Activated T-cell treated with anti-CD3 and anti-CD28 coated beads for 1 hour (primary cell): Measurements from ENCODE around the gene MB21D2.
"Not testable (repeated sequence)": the region's sequence is repeated elsewhere in the genome, so short reads cannot be mapped to it uniquely, and the experiment has no call there.

Source experiments
- DNase-seq: peaks from one replicate; pipeline ENCODE4 v3.0.0-alpha.2; 2020; ENCODE audit warnings: low read depth

MB21D2 gene

DNA sequence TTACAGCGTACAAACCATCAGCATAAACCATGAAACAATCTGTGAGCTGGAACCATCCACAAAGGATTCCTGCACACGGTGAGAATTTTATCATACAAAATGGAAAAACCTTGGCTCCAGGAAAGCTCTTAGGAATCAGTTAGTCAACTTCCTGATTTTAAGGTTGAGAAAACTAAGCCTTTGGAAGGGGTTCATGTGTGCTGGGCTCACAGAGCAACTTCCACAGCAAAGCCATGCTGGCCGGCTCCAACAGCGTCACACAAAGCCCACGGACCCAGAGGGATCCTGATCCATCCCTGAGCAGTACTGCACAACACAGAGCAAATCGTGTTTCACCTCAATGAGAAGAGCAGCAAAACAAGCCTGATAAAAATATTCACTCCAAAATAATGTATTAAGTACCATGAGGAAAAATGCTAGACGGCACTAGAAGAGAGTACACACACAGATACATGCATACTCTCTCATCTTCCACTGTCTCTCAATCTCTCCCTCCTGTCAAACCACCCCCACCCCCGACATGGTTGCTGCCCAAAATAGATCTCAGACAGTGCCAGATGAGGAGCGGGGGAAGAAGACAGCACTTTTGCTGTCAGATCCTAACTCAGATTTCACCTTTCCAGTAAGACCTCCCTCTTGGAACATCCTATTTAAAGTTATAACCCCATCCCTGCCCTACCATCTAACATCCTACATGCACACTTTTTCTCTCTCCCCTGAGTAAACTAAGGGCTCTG, 58.6 kb downstream of the MB21D2 start:
- DNase-seq: no peak

DNA sequence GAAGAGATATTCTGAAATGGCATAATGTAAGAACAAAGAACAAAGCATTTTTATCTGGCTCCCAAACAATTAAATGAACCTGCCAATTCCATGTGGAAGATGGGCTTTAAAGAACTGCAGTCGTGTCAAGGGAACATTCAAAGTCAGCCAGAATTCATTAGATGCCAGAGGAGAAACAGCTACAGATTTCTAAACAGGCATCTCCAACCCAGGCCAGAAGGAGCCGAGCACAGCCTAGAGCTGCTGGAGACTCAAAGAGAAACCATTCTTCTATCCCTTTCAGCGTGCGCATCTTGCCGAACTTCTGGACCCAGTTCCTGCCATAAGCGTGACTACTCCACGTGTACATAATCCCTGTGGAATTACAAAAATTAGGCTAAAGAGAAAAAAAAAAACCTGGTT, 60.4 kb downstream of the MB21D2 start:
- DNase-seq: no peak

DNA sequence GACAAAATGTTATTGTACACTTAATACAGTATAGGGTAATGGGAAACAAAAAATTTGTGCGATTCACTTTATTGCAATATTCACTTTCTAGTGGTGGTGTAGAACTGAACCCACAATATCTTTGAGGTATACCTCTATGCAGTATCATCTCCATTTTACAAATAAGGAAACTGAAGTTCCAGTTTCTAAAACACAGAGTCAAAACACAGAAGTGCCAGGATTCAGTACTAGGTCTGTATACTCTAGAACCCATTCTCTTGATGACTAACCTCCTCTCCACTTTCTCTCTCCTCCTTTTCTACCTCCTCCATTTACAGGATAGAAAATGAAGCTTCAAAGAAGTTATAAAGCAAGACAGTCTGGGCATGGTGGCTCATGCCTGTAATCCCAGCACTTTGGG, 62.2 kb downstream of the MB21D2 start:
- no peak for DNase-seq

DNA sequence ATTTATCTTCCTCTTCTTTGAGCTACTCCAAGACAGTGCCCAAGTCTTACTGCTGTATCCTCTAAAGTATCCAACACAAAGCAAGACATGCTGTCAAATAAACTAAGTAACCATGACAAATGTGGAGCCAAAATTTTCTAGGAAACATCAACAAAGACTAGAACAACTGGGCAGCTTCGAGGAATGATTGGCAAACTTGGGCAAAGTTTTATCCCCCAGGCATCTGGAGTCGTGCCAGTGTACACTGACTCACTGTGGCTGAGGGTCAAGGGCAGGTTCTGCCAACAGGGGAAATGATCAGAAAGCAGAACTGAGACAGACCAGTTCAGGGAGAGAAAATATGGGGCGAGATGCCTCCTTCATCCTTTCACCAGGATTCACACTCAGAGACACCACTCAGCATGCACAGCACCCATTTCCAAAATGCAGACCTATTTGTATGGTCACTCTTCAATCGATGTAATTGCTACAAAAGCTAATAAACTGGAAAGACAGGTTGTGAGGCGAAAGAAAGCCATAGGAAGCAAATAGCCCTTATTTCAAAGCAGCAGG, 65.8 kb downstream of the MB21D2 start:
- no peak for DNase-seq

DNA sequence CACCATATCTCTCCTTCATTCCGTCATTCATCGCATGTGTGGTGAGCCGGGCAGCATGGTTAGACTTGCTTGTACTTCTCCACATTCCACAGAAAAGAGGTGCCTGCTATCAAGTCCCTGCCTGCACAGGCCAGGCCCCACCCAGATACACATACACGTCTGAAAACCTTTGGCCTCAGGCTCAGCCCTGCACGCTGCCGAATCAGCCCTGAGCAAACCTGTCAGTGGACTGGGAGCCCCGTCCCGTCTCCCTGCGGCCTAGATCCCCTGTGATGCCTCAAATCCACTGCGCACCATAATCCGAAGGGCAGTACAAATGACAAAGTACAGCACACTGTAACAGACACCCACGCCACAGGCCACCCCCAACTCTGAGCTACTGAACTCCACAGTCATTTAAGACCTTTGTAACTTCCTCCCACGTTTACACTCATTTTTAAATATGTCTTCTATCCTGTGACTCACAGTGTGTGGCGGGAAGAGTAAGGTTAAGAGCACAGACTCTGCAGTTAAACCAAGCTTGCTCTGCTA, 67.1 kb downstream of the MB21D2 start:
- no peak for DNase-seq

DNA sequence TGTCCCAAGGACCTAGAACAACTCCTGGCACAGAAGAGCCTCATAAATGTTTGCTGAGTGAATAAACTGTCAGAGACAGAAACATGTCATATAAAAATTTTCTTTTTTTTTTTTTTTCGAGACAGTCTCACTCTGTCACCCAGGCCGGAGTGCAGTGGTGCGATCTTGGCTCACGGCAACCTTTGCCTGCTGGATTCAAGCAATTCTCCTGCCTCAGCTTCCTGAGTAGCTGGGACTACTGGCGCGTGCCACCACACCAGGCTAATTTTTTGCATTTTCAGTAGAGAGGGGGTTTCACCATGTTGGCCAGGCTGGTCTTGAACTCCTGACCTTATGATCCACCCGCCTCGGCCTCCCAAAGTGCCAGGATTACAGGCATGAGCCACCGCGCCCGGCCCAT, 67.8 kb downstream of the MB21D2 start:
- not testable (repeated sequence) for DNase-seq

DNA sequence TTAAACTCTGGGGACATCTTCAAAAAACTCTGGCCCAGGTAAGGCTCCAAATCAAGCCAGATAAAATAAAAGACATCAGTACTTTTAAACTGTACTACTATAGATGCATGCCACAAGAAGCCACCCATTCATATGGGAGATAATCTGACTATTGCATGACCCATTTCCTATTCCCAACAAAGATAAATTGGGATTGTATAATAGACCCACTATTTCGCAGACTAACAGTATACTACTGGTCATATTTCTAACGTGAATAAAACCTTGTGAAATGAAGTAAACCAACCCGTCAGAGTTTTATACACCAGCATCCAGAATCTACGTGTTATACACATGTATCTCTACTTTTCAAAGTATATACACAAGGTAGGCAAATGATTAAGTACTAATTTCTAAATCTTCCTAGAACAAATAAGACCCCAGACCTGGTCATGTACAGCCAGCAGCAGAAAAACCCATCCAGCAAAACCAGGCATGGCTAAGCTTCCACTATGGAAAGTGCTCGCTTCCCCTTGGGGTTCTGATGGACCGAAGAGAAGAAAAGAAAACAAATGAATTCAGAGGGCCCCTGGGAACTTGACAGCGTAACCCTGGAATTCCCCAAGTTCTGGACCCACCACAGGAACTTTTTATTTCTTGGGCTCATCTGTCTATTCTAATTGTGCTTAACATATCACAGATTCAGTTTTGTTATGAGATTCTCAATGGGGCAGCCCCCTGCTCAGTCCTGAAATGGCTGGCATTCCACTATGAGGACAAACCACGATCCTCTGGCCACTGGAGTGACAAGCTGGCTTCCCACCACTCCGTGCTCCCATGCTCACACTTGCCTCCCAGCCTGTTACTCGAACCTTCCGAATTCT, 69.1 kb downstream of the MB21D2 start:
- no peak for DNase-seq

DNA sequence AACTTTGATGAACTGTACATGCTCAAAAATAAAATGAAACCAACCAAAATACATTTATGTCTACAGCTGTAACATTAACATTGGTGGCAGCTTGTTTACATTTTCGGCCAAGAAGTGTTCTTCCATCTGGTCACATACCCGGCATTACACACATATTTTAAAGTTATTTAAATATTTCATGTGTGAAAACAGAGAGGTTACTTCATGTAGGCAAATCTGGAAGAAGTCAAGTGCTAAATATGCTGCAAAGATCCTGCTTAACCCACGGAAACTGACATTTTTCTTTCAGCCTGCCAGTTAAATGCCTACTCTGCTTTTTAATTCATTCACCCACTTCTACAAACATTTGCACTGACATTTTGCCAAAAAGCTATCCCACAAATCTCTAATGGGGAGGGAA, 69.7 kb downstream of the MB21D2 start:
- no peak for DNase-seq

DNA sequence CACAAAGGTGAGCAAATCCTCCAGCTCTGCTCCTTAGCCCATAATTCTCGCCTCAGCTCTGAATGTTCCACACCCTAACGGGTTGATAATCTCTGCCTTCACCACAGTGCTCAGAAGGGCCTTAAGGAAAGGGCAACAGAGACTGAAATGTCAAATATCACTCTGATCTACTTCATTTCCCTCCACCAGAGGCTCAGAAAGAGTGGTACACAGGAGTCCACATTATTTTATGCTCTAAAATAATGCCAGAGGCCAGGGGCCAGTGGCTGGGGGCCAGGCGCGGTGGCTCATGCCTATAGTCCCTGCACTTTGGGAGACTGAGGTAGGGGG, 72.2 kb downstream of the MB21D2 start:
- DNase-seq: no peak

DNA sequence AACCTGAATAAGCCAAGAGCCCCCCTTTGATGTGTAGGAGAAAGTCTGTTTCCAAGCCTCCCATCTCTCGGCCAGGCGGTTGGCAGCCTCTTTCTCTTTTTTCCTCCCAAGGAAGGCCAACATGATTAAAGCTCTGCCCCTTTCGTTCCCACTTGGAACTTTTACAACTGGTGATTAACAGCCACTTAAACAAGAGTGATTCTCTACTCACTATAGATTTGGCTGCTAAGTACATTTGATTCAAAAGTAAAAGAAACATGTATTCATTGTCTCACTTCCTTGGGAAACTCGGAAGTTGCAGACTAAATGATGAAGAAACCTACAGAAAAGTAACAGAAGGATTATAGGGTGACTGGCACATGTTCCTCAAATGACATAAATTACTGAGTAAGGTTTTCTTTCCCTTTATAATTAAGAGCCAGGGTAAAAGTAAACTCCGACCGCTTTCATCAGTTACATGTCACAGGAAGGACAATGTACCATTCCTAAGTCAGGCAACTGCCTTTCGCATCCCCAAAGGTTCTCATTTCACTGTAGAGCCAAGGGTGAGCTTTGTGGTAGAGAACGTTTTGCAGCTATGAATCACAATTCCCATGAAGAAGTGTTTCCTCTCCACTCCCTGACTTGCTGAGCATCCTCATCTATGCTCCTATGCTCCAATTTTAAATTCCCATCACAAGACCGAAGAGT, 72.7 kb downstream of the MB21D2 start:
- no peak for DNase-seq

DNA sequence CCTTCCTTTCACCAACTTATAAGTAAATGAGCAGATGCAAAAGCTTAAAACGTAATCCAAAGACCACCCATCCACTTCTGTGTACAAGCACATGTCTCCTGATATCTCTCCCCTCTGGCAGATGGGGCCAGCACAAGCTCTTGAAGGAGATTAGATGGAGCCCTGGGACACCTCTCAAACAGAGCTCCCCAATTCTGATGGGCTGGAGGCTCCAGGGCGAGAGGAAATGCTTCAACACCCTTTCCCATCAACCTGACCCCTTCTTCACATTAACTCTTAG, 73.2 kb downstream of the MB21D2 start:
- DNase-seq: no peak

DNA sequence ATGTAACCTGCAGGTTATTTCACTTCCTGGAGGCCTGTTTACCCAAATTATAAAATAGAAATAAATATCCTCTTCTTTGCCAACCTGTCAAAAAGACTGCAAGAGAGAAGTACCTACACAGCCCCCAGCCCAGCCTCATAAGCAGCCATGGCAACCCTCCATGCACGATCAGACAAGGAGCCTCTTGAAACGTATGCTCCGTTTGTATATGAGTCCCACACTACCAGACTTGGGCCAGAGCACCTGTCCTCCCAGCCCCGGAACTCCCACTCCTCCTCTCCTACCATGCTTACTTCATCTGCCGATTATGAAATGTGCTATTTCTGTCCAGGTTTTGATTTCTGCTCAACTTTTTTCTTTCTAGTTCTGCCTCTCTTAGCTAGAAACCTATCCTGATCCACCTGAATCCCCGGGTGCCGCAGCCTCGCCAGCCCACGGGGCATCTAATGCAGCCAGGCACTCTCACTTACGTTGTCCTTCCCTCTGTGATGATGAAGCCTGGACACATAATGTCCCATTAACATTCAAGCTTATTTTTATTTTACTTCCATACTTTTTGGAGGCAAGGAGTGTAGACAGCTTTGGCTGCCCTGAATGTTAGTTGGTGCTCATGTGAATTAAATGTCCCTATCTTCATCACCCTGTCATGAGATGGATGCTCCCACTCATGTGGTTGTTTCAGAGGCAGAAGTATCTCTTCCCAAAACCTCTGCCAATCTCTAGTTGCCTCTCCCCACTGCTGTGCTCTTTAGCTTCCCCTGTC, 73.8 kb downstream of the MB21D2 start:
- DNase-seq: no peak

DNA sequence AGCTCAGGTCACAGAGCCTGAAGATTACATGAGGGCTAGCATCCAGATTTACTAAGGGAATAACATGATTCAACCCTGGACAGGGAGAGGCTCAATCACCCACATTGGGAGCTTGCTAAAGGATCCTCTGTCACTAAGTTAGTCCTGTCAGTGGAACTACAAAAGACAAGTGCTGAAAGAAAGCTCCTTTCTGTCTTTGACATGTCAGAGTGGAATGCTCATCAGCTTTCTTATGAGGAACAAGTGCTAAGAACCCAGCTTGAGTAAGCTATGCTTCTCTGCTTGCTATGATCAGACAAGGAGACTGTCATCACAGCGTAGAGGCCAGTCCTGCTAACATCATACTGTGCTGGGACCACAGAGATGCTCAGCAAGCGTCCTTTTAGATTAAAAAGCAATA, 74.5 kb downstream of the MB21D2 start:
- no peak for DNase-seq

DNA sequence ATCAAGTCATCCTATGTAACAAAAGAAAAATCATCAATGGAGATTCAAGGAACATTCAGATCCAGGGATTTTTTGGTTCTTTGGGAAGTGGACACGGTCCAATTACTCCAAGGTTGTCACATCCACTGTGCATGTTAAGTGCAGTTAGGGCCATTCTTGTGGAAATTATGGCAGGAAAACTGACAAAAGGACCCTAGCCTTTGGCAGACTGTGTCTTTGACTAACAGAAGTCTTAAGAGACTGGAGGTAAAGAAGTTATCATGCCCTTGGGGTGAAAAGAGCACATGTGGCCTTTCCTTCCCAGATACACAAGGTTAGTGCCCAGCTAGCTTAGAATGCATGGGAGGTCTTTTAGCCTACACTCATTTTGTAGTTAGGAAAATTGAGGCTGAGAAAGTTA, 74.9 kb downstream of the MB21D2 start:
- no peak for DNase-seq

DNA sequence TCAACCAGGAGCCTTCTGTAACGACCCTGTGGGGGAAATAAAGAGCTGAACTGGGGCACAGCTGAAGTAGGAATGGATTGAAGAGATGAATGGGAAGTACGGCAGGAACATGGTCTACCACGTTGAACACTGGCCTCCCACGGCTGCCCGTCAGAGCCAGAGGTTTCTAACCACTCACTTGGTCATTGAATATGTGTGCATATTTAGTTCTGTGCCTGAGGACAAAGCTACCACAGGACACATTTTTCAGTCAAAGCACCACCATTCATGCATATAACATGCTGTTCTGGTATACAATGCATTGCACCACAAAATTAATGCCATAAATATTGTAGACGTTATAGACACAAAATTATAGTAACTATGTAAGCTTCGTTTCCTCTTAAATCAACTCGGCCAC, 75.5 kb downstream of the MB21D2 start:
- DNase-seq: no peak

DNA sequence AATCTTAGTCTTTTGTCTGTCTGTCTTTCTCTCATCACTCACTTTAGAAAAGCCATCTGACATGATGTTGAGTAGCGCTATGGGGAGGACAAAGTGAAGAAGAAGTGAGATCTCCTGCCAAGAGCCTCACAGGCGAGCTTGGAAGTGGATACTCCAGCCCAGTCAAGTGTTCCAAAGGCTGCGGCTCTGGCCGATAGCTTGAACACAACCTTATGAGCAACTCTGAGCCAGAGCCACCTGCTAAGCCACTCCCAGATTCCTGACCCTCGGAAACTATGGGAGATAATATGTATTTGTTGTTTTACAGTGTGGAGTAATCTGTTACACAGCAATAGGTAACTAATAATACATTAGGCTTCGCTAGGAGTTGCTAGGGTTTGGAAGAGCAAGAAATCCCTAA, 76.2 kb downstream of the MB21D2 start:
- DNase-seq: no peak

DNA sequence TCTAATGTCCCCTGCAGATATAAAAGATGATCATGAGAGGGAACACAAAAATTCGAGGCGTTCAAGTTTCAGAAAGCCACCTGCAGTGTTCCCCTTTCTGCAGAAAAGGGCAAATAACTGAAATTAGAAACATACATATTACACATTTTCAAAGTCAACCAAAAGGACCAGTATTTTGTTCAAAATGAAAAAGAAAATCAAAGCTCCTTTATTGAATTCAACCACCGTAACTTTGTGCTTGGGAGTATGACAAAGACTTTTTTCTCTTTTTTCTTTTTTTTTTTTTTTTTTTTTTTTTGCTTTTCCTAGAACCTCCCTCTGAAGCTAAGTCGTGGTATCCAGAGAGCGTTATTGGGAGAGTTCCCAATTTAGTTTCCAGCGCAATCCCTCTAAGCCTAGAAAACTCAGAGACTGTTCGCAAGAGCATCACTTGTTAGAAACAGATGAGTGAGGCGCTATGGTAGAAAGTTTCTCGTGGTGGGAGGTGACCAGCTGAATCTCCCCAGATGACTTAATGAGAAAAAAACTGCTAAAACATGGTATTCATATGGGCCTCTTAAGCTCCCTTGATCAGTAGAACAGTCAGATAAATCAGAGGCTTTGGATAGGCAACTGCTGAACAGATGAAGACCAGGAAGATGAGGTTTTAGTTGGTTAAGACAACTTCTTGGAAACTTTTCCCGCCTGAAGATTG, 77.4 kb downstream of the MB21D2 start:
- no peak for DNase-seq

DNA sequence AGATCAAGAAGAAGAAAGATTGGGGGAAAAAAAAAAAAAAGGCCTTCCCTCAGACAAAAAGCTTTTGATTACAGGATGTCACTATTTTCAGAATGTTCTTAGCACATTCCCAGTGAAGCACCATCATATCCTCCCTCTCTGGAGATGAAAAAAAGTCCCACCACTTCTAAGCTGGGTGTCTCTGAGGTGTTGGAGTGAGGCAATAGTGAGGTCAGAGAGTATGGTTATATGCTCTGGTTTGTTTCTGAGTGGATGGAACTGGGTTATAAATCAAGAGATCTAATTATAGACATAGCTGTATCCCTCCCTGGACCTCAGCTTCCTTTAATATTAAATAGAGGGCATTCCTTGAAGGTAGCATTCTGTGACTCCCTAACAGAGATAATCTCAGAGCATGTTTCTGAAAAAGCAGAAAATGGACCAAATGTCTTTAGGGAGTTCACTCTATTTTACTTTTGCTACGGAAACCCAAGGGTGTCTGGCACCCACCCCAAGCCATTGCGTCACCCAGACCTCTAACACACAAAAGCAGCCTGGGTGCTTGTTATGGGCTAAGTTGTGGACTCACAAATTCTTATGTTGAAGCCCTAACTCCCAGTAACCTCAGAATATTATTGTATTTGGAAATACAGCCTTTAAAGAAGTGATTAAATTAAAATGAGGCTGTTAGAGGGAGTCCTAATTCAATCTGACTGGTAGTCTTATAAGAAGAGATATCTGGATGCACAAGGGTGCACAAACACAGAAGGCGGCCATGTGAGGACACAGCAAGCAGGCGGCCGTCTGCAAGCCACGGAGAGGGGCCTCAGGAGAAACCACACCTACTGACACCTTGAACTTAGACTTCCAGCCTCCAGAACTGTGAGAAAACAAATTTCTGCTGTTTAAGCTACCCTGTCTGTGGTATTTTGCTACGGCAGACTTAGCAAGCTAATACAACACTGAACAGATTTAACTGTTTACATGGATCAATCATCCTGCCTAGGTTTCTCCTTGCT, 81.5 kb downstream of the MB21D2 start:
- DNase-seq: no peak

DNA sequence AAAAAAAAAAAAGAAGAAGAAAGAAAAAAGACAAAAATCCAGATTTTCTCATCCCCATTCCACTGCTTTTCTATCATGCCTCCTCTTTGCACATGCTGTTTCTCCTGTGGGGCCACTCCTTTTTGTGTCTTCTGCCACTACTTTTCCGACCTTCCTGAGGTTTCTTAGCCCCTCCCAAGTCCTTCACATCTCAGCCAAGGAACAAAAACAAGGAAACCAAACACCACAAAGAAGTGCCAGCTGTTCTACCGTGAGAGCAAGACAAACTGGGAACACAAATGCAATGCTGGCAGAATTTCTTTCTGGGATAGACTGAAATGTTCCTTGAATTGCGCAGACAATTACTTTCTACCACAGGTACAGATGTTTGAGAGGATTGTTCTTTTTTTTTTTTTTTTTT, 83.2 kb downstream of the MB21D2 start:
- no peak for DNase-seq
